SK-N-SH (cell line): ENCODE measurements around the gene TAF11. TPM values are rescaled to one million over a fixed set of nuclear protein-coding genes. Genes with fewer than 3 reads are reported as not detected.
A peak's percentile ranks its signal among the peaks of the same experiment; 100 is the strongest.

Source experiments
- CTCF ChIA-PET: fragments of 300-600, 350-600 bp; formaldehyde crosslinking; extraction: SDS; loops from one replicate; lab custom pipeline; 2021; lab: Yijun Ruan, JAX
- POLR2A ChIA-PET: fragments of 350-600 bp; sonication (Branson Sonifier 250); formaldehyde crosslinking; extraction: SDS; loops from one replicate; lab custom pipeline; 2020; ENCODE audit warnings: antibody characterized with exemption, inconsistent platforms; lab: Yijun Ruan, JAX
- DNase-seq: peaks from one replicate; pipeline ENCODE4 v3.0.0; 2012
- H2AFZ ChIP-seq: fragments of 200-600 bp; sonication (generic); 2 replicates; pipeline ENCODE4 v1.8.1; 2016; ENCODE audit warnings: antibody characterized with exemption, mild to moderate bottlenecking, low read depth
- H3F3A ChIP-seq: fragments of 200-600 bp; sonication (generic); replicated peaks from 2 replicates; pipeline ENCODE3; 2016; ENCODE audit warnings: antibody characterized with exemption, mild to moderate bottlenecking; ENCODE audit not compliant: insufficient read depth
- H3K27ac ChIP-seq, 2 experiments: fragments of 200-500 bp in 1 of 2; fragments of 200-600 bp in 1 of 2; sonication (Bioruptor generic) in 1 of 2; sonication (generic), shearing (Covaris generic) in 1 of 2; 2 replicates each; pipeline versions ENCODE4 v1.5.1 to v1.6.1; 2014 to 2016; ENCODE audit warnings: low read depth in 2 of 2, inconsistent platforms in 1 of 2, low read length in 1 of 2, mild to moderate bottlenecking in 1 of 2, mixed read lengths in 1 of 2
- H3K27me3 ChIP-seq: fragments of 200-600 bp; sonication (generic), shearing (Covaris generic); 2 replicates; pipeline ENCODE4 v1.6.1; 2016; ENCODE audit warnings: mixed run types; ENCODE audit not compliant: insufficient read depth
- H3K36me3 ChIP-seq, 2 experiments: fragments of 200-500 bp in 1 of 2; fragments of 200-600 bp in 1 of 2; sonication (Bioruptor generic) in 1 of 2; sonication (generic) in 1 of 2; replicated peaks in 1 of 2; 2 replicates each; pipeline versions ENCODE3 to v1.5.1; 2014 to 2016; ENCODE audit warnings: low read length in 1 of 2, mild to moderate bottlenecking in 1 of 2; ENCODE audit not compliant: insufficient read depth in 2 of 2, control insufficient read depth in 1 of 2
- H3K4me1 ChIP-seq, 2 experiments: fragments of 200-500 bp in 1 of 2; fragments of 200-600 bp in 1 of 2; sonication (Bioruptor generic) in 1 of 2; sonication (generic), shearing (Covaris generic) in 1 of 2; 2 replicates each; pipeline versions ENCODE4 v1.5.1 to v1.6.1; 2014 to 2016; ENCODE audit warnings: low read depth in 1 of 2, low read length in 1 of 2, mixed run types in 1 of 2; ENCODE audit not compliant: insufficient read depth in 2 of 2, control insufficient read depth in 1 of 2
- H3K4me2 ChIP-seq: fragments of 200-600 bp; sonication (generic), shearing (Covaris generic); 2 replicates; pipeline ENCODE4 v1.6.1; 2017; ENCODE audit warnings: mixed run types
- H3K4me3 ChIP-seq, 2 experiments: fragments of 200-500 bp in 1 of 2; fragments of 200-600 bp in 1 of 2; sonication (Bioruptor generic) in 1 of 2; sonication (generic), shearing (Covaris generic) in 1 of 2; 2 replicates each; pipeline versions ENCODE4 v1.5.1 to v1.8.1; 2014 to 2016; ENCODE audit warnings: low read depth in 2 of 2, inconsistent platforms in 1 of 2, low read length in 1 of 2, mild to moderate bottlenecking in 1 of 2, mixed read lengths in 1 of 2, moderate library complexity in 1 of 2
- H3K79me2 ChIP-seq: fragments of 200-600 bp; sonication (generic); 2 replicates; pipeline ENCODE4 v1.8.1; 2017; ENCODE audit warnings: mild to moderate bottlenecking; ENCODE audit not compliant: insufficient read depth
- H3K9ac ChIP-seq: fragments of 200-600 bp; sonication (generic); 2 replicates; pipeline ENCODE4 v1.6.1; 2017; ENCODE audit warnings: mixed run types
- H3K9me2 ChIP-seq: fragments of 200-600 bp; sonication (generic); 2 replicates; pipeline ENCODE4 v1.6.1; 2017; ENCODE audit warnings: mixed run types
- H3K9me3 ChIP-seq: fragments of 200-600 bp; sonication (generic); 2 replicates; pipeline ENCODE4 v1.6.1; 2017; ENCODE audit warnings: mixed run types, mild to moderate bottlenecking, moderate library complexity
- H4K20me1 ChIP-seq: fragments of 200-600 bp; sonication (generic); 2 replicates; pipeline ENCODE4 v1.6.1; 2017; ENCODE audit warnings: mild to moderate bottlenecking, mixed run types; ENCODE audit not compliant: insufficient read depth
- ELF1 ChIP-seq: IDR thresholded peaks from 2 replicates; pipeline ENCODE4 v1.4.0; 2012
- FOSL2 ChIP-seq: IDR thresholded peaks from 2 replicates; pipeline ENCODE4 v1.4.0; 2012; ENCODE audit warnings: low read depth, mild to moderate bottlenecking, moderate library complexity, borderline replicate concordance
- GABPA ChIP-seq: IDR thresholded peaks from 2 replicates; pipeline ENCODE4 v1.4.0; 2012; ENCODE audit warnings: low read depth, mild to moderate bottlenecking
- JUND ChIP-seq: IDR thresholded peaks from 2 replicates; pipeline ENCODE4 v1.4.0; 2012
- MXI1 ChIP-seq: IDR thresholded peaks from 2 replicates; pipeline ENCODE4 v1.6.1; 2012; ENCODE audit warnings: mild to moderate bottlenecking, low read depth, low read length, improper control_type of control experiment
- POLR2AphosphoS5 ChIP-seq: IDR thresholded peaks from 2 replicates; pipeline ENCODE4 v1.6.1; 2012; ENCODE audit warnings: low read depth, low read length
- RCOR1 ChIP-seq: fragments of 150-350 bp; IDR thresholded peaks from 2 replicates; pipeline ENCODE4 v1.6.1; 2017; ENCODE audit warnings: antibody characterized with exemption, low read length
- RFX5 ChIP-seq: IDR thresholded peaks from 2 replicates; pipeline ENCODE4 v1.6.1; 2012; ENCODE audit warnings: mild to moderate bottlenecking, improper control_type of control experiment, low read length
- RXRA ChIP-seq: IDR thresholded peaks from 2 replicates; pipeline ENCODE4 v1.4.0; 2012; ENCODE audit warnings: low read depth, mild to moderate bottlenecking, borderline replicate concordance
- WGBS: methylation state at CpG from one replicate; pipeline ENCODE4 v1.1.6; 2017; ENCODE audit warnings: low lambda C conversion rate; 5-methylcytosine and 5-hydroxymethylcytosine counted together
- polyA plus RNA-seq, 3 experiments: library from polyadenylated mRNA; depleted of rRNA; stranded (reverse); fragments of >200 nt; gene quantifications; 2 replicates each; pipeline ENCODE4 v1.2.3, GENCODE V29; 2012
- TF ChIP-seq, protein P1 (sequence below): fragments of 150-350 bp; IDR thresholded peaks from 2 replicates; pipeline ENCODE4 v1.6.1; 2017; ENCODE audit warnings: antibody characterized with exemption, low read length, low read depth, borderline replicate concordance
- TF ChIP-seq, protein P2 (sequence below): IDR thresholded peaks from 2 replicates; pipeline ENCODE4 v1.4.0; 2012; ENCODE audit warnings: low read depth, borderline replicate concordance

Gene TAF11
- polyA plus RNA-seq, 1 of the 3 experiments (the other 2 are of a cell fraction) = 21.8 TPM

DNA sequence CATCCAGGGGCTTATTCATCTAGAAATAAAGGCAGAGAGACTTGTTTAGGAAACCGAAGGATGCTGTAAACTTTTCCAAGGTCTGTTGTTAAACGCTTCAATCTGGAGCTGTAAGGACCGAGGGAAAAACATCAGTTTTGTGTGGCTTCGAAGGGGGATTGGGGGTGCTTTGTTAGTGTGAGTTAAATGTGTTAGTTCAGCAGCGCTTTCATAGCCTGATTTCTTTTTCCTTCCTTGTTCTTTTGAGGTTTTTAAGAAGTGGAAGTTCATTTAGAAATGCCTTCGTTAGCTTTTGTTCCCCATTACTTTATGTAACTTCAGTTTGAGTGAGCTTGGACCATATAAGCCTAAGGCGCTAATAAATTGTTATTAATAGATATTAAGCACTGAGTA lies 2.7 kb upstream of the TAF11 start:
- no peak overlapping the region for H3K27ac ChIP-seq
- TF ChIP-seq JUND (no peak), RCOR1 (no peak), RXRA (no peak)
- TF ChIP-seq, protein P1, sequence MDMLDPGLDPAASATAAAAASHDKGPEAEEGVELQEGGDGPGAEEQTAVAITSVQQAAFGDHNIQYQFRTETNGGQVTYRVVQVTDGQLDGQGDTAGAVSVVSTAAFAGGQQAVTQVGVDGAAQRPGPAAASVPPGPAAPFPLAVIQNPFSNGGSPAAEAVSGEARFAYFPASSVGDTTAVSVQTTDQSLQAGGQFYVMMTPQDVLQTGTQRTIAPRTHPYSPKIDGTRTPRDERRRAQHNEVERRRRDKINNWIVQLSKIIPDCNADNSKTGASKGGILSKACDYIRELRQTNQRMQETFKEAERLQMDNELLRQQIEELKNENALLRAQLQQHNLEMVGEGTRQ = no peak
- TF ChIP-seq, protein P2, sequence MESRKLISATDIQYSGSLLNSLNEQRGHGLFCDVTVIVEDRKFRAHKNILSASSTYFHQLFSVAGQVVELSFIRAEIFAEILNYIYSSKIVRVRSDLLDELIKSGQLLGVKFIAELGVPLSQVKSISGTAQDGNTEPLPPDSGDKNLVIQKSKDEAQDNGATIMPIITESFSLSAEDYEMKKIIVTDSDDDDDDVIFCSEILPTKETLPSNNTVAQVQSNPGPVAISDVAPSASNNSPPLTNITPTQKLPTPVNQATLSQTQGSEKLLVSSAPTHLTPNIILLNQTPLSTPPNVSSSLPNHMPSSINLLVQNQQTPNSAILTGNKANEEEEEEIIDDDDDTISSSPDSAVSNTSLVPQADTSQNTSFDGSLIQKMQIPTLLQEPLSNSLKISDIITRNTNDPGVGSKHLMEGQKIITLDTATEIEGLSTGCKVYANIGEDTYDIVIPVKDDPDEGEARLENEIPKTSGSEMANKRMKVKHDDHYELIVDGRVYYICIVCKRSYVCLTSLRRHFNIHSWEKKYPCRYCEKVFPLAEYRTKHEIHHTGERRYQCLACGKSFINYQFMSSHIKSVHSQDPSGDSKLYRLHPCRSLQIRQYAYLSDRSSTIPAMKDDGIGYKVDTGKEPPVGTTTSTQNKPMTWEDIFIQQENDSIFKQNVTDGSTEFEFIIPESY = no peak
- TF ChIP-seq, all 33 proteins: peak for 0
- peak overlapping the region; percentile 92 to 95 for H3K4me3 ChIP-seq
- H2AFZ ChIP-seq = peak overlapping the region; percentile 97; the same call in 1 of the 2 replicates
- peak overlapping the region; percentile 92; the same call in 1 of the 2 replicates for H3K9ac ChIP-seq
- H3K27me3 ChIP-seq = no peaks in the 10 kb centered on the region
- H3K4me2 ChIP-seq = peak overlapping the region; percentile 82
- peaks cover 0 to 10% of the 10 kb centered on the region in 2 experiments; a peak in 2 of 4 replicates for H3K4me1 ChIP-seq
- no peaks in the 10 kb centered on the region for H3K9me2 ChIP-seq
- peaks cover 55% of the 10 kb centered on the region for H3K79me2 ChIP-seq
- no peaks in the 10 kb centered on the region for H3K9me3 ChIP-seq
- no peak for DNase-seq
- WGBS = 86% methylated on average over 7 of the region's 7 CpGs
- ChIA-PET POLR2A (no interaction called here), CTCF (interaction anchor here (0.7 kb wide), 1 partner anchor 159 kb away, joined by 3 read pairs; no protein-coding TSS in a partner anchor)
- no peaks in the 10 kb centered on the region for H4K20me1 ChIP-seq
- peaks cover 7% of the 10 kb centered on the region for H3F3A ChIP-seq
- peaks cover 0 to 2% of the 10 kb centered on the region in 2 experiments for H3K36me3 ChIP-seq

GRCh38 chr6:34888874-34889555 lies 1.2 kb upstream of the TAF11 start, which contains the start of gene ANKS1A:
ANKS1A (plus strand) TSS chr6:34889255; CDS start chr6:34889403, 148 bp downstream.
- H2AFZ ChIP-seq = peak within 1 kb of the TSS; percentile 97
- H3K4me1 ChIP-seq = peaks cover 0 to 10% of the 10 kb centered on the region in 2 experiments; a peak in 2 of 4 replicates
- no peaks in the 10 kb centered on the region for H3K27me3 ChIP-seq
- H4K20me1 ChIP-seq = no peaks in the 10 kb centered on the region
- H3K9ac ChIP-seq = peak within 1 kb of the TSS; percentile 92
- peak; percentile 92 for DNase-seq
- POLR2A ChIA-PET = interaction anchor here (1.2 to 1.8 kb wide), 2 partner anchors 98 to 132 kb away, joined by 4 to 6 read pairs; partner anchors contain the start of genes BLTP3A and SNRPC
- peaks cover 62% of the 10 kb centered on the region for H3K79me2 ChIP-seq
- H3K4me3 ChIP-seq = peak within 1 kb of the TSS; percentile 92 to 95
- peaks cover 13% of the 10 kb centered on the region for H3F3A ChIP-seq
- peaks cover 3 to 16% of the 10 kb centered on the region in 2 experiments for H3K36me3 ChIP-seq
- H3K9me3 ChIP-seq = no peaks in the 10 kb centered on the region
- TF ChIP-seq ELF1 (peak; percentile 84), GABPA (peak; percentile 78), POLR2AphosphoS5 (peak; percentile 42; the same call in 1 of the 2 replicates), FOSL2 (no peak), MXI1 (0 out of 2 replicates have a peak, but pooled peaks have one; percentile 21), RFX5 (no peak)
- peak within 1 kb of the TSS; percentile 85 to 86 for H3K27ac ChIP-seq
- CTCF ChIA-PET = interaction anchor here (0.9 to 1.1 kb wide), 3 partner anchors 16 to 252 kb away, joined by 3 read pairs; partner anchors contain the start of gene TCP11
- WGBS = 2% methylated on average over 21 of the region's 60 CpGs
- peak within 1 kb of the TSS; percentile 82 for H3K4me2 ChIP-seq
- H3K9me2 ChIP-seq = no peaks in the 10 kb centered on the region
